Activated CD4-positive, alpha-beta T cell treated with anti-CD3 and anti-CD28 coated beads for 4 hours (primary cell): ENCODE data around the gene ACOT8.
A peak's percentile ranks its signal among the peaks of the same experiment; 100 is the strongest.
"Not testable (repeated sequence)": the region's sequence is repeated elsewhere in the genome, so short reads cannot be mapped to it uniquely, and the experiment has no call there.

ENCODE experiments used
- DNase-seq, 2 donors: peaks; one replicate each; pipeline ENCODE4 v3.0.0-alpha.2; 2020

The ACOT8 gene

DNA sequence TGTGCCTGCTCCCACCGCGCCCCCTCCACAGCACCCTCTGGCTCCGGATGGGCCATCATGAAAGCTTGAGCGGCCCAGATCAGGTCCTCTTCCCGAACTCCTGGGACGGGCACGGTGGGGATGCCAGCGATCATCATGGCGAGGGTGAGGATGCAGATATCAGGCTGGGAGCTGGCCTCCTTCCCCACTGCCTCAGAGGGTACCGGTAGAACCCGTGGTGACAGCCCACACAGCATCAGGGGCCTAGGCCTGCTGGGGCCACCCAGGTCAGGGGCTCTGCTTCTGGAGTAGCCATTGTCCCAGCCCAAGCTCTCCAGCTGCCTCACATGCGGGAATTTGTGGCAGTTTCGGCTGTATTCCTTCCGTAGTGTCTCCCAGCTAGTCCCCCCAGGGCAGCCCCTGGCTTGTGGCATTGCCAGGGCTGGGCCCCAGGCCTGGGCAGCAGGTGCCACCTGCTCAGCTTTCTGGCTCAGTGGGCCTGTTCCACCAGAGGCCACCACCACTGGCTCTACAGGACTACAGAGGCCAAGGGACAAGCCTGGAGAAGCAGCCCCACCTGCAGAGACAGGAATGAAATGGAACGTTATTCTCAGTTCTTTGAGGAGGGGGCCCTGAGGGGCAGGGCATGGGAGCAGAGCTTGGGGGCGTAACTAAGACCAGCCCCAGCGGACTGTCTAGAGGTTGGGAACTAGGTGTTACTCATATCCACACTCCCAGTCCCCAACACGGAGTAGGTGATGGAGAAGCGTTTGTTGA is 29.6 kb upstream of the ACOT8 start:
- no peak for DNase-seq

- DNase-seq: no peak
Measured at GRCh38 chr20:45883100-45883469, 25.9 kb upstream of the ACOT8 start.

- DNase-seq: no peak
Measured at GRCh38 chr20:45882469-45883099, 25.4 kb upstream of the ACOT8 start.

DNA sequence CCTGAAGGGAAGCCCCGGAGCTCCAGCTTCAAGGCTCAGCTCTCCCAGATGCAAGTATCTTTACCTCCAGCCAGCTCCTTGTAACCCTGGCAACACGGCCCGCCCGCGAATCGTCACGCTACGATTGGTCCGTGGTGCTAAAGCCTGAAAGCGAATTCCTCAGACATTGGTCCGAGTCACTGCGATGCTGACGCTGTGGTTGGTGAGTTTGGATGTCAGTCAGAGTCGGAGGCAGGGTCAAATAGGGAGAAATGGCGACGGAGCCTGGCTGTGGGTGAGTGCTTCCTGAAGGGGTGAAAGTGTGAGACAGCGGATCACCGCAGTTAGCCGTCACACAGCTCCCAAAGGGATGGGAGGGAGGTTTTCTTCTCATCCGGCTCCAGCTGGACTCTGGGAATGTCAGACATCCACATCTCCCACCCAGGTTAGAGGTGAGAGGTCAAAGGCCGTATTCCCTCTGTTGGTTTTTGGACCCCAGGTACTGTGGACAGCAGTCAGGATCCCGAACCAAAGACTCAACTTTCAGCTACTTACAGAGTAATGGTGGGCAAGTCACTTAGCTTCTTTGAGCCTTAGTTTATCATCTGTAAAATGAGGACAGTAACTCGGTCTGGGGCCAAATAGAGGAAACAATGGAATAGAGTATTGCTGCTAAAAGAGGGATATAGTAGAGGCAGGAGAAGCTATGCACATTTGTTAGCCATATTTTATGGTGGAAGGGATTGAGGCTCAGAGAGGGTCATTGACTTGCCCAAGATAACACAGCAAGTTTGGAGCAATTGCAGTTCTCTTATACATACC is 24.0 kb upstream of the ACOT8 start, which contains the start of gene ZSWIM1:
Gene ZSWIM1 (plus strand): TSS at position 240 of the 801 bp plus-strand sequence. CDS start 1,366 bp downstream, outside the sequence.
- peak; percentile 96 to 99 for DNase-seq

DNA sequence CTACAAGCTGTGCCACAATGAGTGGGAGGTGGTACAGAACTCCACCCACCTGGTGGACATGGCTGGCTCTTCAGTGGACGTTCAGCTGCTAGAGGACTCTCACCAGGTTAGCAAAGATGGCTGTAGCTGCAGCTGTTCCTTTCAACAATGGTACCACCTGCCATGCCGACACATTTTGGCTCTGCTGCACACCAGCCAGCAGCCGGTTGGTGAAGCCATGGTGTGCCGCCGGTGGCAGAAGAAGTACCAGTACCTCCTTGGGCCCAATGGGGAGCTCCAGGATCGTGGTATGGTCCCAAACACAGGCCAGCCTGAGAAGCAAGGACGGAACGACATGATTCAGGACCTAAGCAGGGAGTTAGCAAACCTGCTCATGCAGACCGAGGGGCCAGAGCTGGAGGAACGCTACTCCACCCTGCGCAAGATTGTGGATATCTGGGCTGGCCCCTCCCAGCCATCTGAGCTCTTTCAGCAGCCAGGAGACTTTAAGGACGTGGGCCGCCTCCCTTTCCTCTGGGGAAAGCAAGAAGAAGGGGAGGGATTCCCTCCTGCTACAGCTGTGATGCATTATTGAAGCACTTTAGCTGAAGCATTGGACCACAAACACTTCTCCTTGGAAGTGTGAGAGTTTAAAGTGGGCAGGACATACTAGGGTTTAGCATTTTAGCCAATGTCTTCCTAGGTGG is 21.0 kb upstream of the ACOT8 start:
- no peak for DNase-seq

DNA sequence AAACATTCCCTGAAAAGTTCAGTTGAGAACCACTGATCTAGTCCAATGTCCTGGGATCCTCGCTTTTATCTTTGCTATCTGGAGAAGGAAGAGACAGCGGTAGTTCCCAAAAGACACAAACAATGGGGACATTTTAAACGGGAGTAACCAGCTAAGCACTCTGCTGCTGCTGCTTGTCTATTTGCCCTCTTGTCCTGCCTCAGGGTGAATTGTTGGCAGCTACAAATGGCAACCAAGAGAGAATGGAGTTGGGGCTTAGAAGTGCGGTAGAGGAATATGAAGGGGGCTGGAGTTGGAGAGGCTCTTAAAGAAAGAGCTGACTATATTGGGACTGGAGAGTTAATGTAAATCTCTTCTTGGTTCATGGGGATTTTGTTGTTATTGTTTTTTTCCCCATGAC is 17.4 kb upstream of the ACOT8 start:
- DNase-seq: no peak

DNA sequence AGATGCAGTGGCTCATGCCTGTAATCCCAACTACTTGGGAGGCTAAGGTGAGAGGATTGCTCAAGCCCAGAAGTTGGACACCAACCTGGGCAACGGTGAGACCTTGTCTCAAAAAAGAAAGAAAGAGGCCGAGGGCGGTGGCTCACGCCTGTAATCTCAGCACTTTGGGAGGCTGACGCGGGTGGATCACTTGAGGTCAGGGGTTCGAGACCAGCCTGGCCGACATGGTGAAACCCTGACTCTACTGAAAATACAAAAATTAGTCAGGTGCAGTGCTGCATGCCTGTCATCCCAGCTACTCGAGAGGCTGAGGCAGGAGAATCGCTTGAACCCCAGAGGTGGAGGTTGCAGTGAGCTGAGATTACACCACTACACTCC is 16.9 kb upstream of the ACOT8 start:
- not testable (repeated sequence) for DNase-seq

DNA sequence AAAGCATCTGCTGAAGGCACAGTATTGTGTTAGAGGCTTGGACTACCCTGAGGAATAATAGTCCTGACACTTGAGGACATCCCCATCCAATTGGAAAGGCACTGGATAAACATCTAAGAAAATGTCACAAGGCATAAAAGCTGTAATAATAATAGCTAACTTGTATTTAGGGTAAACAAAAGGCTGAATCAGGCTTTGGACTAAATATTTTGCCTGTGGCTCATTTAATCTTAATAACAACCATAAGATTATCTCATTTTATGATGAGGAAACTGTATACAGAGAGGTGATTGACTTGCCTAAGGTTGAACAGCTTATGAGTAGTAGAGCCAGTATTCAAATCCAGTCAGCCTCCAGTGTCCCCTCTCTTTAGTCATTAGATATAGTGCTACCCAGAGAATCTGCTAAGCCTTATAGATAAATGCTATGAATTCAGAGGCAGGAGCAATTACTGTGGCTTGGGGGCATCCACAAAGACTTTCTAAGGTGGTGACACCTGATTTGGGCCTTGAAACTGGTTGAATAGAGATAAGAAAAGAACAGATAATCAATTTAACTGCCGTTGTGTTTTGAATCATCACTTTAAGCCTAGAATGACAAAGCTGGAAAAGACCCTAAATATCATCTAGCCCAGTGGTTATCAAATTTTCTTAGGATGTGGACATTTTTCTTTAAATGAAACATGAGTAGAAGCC is 16.4 kb upstream of the ACOT8 start:
- no peak for DNase-seq

DNA sequence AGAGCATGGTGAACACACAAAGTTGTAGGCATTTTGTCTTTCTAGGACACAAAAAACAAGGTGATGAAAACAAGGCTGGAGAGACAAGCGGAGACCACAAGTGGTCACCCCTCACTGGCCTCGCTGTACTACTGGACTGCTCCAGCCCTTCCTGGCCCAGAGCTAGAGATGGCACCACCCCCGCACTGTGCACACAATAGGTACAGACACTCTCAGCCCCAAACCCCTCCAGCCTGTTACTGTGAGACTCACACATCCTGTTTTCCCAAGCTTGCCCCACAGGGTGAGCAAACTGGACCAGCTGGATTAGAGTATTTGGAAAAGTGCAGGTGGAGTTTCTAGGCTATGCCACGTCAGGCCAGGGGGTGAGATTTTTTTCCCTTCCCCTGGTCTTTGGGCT is 15.4 kb upstream of the ACOT8 start:
- DNase-seq: no peak

- no peak for DNase-seq
Measured at GRCh38 chr20:45867819-45868176, 10.6 kb upstream of the ACOT8 start.

GRCh38 chr20:45867136-45867818 is 10.1 kb upstream of the ACOT8 start:
- DNase-seq: no peak

DNA sequence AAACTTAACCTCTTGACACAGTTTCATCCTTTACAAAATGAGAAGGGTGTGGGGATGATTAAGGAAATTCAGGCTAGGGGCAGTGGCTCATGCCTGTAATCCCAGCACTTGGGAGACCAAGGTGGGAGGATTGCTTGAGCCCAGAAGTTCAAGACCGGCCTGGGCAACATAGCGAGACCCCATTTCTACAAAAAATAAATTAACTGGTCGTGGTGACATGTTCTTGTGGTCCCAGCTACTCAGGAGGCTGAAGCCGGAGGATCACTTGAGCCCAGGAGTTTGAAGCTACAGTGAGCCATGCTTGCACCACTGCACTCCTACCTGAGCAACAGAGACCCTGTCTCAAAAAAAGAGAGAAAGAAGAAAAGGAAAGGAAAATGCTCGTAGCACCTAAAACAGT is 9.3 kb upstream of the ACOT8 start:
- no peak for DNase-seq

GRCh38 chr20:45863543-45864470 is 6.6 kb upstream of the ACOT8 start:
- DNase-seq: no peak

- no peak for DNase-seq
Measured at GRCh38 chr20:45861221-45862075, 4.3 kb upstream of the ACOT8 start.

DNA sequence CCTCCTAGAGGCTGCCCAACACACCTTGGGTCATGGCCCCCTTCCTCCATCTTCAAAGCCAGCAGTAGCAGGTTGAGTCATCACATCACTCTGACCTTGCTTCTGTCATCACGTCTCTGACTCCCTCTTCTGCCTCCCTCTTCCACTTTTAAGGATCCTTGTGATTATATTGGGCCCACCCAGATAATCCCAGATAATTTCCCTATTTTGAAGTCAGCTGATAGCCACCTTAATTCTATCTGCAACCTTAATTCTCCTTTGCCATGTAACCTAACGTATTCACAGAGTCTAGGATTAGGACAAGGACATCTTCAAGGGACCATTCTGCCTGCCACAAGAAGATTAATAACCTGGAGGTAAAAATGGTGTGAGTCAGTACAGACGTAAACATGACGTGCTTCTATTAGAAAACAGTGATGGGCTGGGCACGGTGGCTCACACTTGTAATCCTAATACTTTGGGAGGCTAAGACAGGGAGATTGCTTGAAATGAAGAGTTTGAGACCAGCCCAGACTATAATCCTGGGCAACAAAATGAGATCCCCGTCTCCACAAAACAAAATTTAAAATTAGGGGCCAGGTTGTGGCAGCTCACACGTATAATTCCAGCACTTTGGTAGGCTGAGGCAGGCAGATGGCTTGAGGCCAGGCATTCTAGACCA is 3.5 kb upstream of the ACOT8 start:
- no peak for DNase-seq

DNA sequence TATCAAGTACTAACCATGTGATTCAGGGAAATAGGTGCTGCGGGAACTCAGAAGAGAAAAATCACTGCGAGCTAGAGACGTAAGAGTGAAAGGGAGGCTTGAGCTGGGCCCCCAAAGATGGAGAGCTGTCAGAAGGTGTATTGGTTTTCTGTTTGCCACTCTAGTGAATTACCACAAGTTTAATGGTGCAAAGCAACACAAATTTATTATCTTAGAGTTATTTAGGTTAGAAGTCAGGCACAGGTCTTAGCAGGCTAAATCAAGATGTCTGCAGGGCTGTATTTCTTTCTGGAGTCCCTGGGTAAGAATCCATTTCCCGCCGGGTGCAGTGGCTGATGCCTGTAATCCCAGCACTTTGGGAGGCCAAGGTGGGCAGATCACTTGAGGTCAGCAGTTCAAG is 2.7 kb upstream of the ACOT8 start:
- no peak for DNase-seq

- DNase-seq: no peak
Measured at GRCh38 chr20:45857882-45858216, 657 bp upstream of the ACOT8 start.

DNA sequence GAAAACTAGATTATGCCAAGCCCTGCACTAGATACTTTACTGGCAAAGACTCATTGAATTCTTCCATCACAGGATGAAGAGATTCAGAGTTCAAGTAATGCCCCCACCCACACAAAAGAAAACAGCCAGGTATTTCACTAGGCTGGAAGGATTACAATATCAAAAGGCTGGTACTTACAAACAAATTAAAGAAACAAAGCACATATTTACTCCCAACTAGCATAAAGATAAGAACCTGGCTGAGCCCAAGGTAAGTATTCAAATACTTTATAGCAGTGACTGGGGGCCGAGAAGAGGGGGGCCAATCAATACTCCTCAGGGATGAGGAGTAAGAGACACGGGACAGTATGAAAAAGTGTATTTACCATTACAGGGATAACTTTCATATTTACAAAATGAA is 3.7 kb downstream of the ACOT8 start:
- DNase-seq: no peak

DNA sequence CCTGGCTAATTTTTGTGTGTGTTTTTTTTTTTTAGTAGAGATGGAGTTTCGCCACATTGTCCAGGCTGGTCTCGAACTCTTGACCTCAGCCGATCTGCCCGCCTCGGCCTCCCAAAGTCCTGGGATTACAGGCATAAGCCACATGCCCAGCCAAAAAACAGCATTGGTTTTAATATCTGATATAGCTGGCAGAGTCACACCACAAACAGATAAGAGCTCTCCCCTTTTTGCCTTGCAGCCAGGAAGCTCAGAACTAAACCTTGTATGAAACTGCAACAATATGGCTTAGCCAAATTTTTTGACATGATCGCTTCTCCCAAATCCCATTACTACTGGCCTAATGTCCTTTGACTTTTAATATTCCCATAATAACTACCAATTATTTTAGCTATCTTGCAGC is 4.9 kb downstream of the ACOT8 start:
- DNase-seq: no peak

DNA sequence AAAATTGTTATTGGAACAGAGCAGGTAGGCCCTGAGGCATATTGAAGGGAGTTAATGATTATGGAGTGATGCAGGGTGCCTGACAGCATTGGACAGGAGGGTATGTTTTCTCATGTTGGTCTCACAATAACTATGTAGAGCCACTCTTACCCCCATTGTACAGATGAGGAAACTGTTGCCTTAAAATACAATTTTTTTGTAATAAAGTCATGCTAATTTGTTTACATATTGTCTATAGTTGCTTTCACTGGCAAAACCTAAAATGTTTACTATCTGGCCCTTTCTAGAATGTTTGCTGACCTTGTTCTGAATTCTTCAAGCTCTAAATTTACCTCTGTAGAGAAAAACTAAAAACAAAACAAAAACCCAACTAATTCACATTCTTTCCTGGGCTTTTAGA is 5.7 kb downstream of the ACOT8 start:
- no peak for DNase-seq
